Nephron progenitor cell (in vitro differentiated cells): ENCODE data around the gene PRR11.
"Not testable (repeated sequence)": the region's sequence is repeated elsewhere in the genome, so short reads cannot be mapped to it uniquely, and the experiment has no call there.

Experiments used
- DNase-seq: peaks from one replicate; pipeline ENCODE4 v3.0.0; 2021
- H3K27ac Mint-ChIP-seq: 2 replicates; pipeline ENCODE4 v1.8.0; 2021; ENCODE audit warnings: mild to moderate bottlenecking, moderate library complexity, mixed read lengths
- H3K27me3 Mint-ChIP-seq: 2 replicates; pipeline ENCODE4 v1.8.0; 2021; ENCODE audit warnings: mild to moderate bottlenecking, low read depth, mixed read lengths; ENCODE audit not compliant: poor library complexity
- H3K36me3 Mint-ChIP-seq: 2 replicates; pipeline ENCODE4 v1.8.0; 2021; ENCODE audit warnings: low read depth, mixed read lengths
- H3K4me1 Mint-ChIP-seq: 2 replicates; pipeline ENCODE4 v1.8.0; 2021; ENCODE audit warnings: mixed read lengths
- H3K4me3 Mint-ChIP-seq: 2 replicates; pipeline ENCODE4 v1.8.0; 2021; ENCODE audit warnings: mild to moderate bottlenecking, moderate library complexity, mixed read lengths
- H3K9me3 Mint-ChIP-seq: 2 replicates; pipeline ENCODE4 v1.8.0; 2021; ENCODE audit warnings: mild to moderate bottlenecking, moderate library complexity, mixed read lengths
- TF ChIP-seq, protein P1 (sequence below): fragments of 200-600 bp; sonication (generic); IDR thresholded peaks from 2 replicates; pipeline ENCODE4 v1.5.0; 2021; ENCODE audit warnings: antibody characterized with exemption

Gene PRR11

DNA sequence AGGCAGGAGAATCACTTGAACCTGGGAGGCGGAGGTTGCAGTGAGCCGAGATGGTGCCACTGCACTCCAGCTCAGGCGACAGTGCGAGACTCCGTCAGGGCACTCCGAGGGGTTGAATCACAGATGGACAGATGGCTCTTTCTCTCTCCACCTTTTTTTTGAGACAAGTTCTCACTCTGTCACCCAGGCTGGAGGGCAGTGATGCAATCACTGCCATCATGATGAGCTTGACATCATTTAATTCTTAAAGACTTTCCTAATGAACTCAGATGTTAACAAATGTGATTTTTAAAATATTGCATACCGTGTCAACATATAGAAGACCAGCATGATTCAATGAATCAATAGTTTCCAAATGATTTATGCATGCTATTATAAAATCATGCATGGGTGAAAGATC lies 68.3 kb downstream of the PRR11 start:
- no peak overlapping the region for H3K4me3 Mint-ChIP-seq
- H3K4me1 Mint-ChIP-seq: peaks cover 16% of the 10 kb centered on the region
- H3K9me3 Mint-ChIP-seq: no peaks in the 10 kb centered on the region
- peaks cover 6% of the 10 kb centered on the region for H3K36me3 Mint-ChIP-seq
- TF ChIP-seq, protein P1, sequence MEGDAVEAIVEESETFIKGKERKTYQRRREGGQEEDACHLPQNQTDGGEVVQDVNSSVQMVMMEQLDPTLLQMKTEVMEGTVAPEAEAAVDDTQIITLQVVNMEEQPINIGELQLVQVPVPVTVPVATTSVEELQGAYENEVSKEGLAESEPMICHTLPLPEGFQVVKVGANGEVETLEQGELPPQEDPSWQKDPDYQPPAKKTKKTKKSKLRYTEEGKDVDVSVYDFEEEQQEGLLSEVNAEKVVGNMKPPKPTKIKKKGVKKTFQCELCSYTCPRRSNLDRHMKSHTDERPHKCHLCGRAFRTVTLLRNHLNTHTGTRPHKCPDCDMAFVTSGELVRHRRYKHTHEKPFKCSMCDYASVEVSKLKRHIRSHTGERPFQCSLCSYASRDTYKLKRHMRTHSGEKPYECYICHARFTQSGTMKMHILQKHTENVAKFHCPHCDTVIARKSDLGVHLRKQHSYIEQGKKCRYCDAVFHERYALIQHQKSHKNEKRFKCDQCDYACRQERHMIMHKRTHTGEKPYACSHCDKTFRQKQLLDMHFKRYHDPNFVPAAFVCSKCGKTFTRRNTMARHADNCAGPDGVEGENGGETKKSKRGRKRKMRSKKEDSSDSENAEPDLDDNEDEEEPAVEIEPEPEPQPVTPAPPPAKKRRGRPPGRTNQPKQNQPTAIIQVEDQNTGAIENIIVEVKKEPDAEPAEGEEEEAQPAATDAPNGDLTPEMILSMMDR: no peak
- no peak for DNase-seq
- no peak overlapping the region for H3K27ac Mint-ChIP-seq
- peaks cover 3% of the 10 kb centered on the region for H3K27me3 Mint-ChIP-seq

DNA sequence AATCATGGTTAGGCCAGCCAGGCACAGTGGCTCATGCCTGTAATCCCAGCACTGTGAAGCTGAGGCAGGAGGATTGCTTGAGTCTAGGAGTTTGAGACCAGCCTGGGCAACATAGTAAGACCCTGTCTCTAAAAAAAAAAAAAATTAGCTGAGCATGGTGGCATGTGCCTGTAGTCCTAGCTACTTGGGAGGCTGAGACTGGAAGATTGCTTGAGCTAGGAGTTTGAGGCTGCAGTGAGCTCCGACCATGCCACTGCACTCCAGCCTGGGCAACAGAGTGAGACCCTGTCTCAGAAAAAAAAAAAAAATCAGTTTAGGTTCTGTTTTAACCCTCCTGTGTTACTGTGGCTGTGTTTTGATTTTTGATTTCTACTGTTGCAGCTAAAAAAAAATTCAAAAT lies 73.0 kb downstream of the PRR11 start:
- H3K36me3 Mint-ChIP-seq, H3K27ac Mint-ChIP-seq, H3K4me1 Mint-ChIP-seq, H3K4me3 Mint-ChIP-seq, DNase-seq, H3K27me3 Mint-ChIP-seq, H3K9me3 Mint-ChIP-seq: not testable (repeated sequence)

GRCh38 chr17:59230764-59231163 lies 75.2 kb downstream of the PRR11 start:
- Mint-ChIP-seq H3K9me3 (no peaks in the 10 kb centered on the region), H3K36me3 (no peaks in the 10 kb centered on the region), H3K4me3 (no peak overlapping the region), H3K27me3 (peaks cover 6% of the 10 kb centered on the region), H3K4me1 (no peaks in the 10 kb centered on the region), H3K27ac (no peak overlapping the region)
- no peak for DNase-seq
- TF ChIP-seq, protein P1: no peak

DNA sequence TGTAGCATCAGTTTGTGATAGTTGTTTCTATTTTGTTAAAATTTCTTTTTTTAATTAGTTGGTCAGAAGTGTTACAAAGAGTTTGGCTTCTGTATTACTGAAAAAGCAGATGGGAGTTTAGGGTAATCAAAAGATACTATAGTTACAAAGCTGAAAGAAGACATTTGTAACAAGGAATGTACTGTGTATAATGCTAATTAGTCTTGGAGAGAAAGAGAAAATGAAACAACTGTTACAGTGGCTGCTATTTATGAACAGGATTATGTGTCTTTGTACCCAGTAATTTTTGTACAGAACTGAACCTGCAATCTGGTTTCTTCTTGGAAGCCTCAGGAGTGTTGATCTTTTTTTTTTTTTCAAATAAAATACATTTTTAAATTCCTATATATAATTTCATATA lies 79.1 kb downstream of the PRR11 start:
- H3K4me3 Mint-ChIP-seq: no peak overlapping the region
- H3K4me1 Mint-ChIP-seq: no peaks in the 10 kb centered on the region
- H3K36me3 Mint-ChIP-seq: no peaks in the 10 kb centered on the region
- no peak overlapping the region for H3K27ac Mint-ChIP-seq
- H3K9me3 Mint-ChIP-seq: no peaks in the 10 kb centered on the region
- DNase-seq: no peak
- peaks cover 10% of the 10 kb centered on the region for H3K27me3 Mint-ChIP-seq
- TF ChIP-seq, protein P1: no peak

DNA sequence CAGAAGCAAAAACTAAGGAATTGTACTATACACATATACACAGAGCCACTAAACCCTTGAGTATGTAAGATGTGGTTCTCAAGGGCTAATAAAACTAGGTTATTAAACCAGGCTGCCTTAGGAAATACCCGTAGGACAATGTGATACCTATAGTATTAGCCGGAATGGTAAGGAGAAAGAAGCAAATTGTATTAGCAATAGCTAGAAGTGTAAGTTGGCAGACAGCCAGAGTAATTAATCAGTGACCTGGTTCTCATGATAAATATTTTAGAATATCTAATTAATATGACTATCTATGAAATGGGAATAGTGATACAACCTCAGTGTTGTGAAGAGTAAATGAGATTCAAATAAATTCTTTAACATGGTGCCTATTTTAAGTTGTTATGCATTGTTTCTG lies 83.4 kb downstream of the PRR11 start:
- no peak overlapping the region for H3K4me3 Mint-ChIP-seq
- H3K9me3 Mint-ChIP-seq: no peaks in the 10 kb centered on the region
- peaks cover 7% of the 10 kb centered on the region for H3K27me3 Mint-ChIP-seq
- TF ChIP-seq, protein P1: no peak
- no peak for DNase-seq
- no peak overlapping the region for H3K27ac Mint-ChIP-seq
- no peaks in the 10 kb centered on the region for H3K36me3 Mint-ChIP-seq
- no peaks in the 10 kb centered on the region for H3K4me1 Mint-ChIP-seq

DNA sequence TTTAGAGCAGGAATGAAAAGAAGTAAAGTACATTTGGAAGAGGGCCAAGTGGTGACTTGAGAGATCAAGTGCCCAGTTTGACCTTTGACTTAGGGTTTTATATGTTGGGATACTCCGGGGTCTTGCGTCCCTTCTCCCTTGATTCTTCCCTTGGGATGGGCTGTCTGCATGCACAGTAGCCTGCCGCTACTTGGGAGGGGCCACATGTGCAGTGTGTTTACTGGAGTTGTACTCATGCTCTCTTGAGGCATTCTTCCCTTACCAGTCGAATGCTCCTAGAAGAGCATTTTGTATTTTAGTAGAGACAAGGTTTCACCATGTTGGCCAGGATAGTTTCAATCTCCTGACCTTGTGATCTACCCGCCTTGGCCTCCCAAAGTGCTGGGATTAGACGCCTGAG lies 88.5 kb downstream of the PRR11 start:
- DNase-seq: no peak
- H3K27ac Mint-ChIP-seq: no peak overlapping the region
- no peaks in the 10 kb centered on the region for H3K9me3 Mint-ChIP-seq
- no peaks in the 10 kb centered on the region for H3K4me1 Mint-ChIP-seq
- TF ChIP-seq, protein P1: no peak
- no peaks in the 10 kb centered on the region for H3K27me3 Mint-ChIP-seq
- H3K36me3 Mint-ChIP-seq: peaks cover 6% of the 10 kb centered on the region
- H3K4me3 Mint-ChIP-seq: no peak overlapping the region
